HG02885 (cell line): ENCODE data around the gene GJB1.

Experiments
- ATAC-seq: cut with Tn5 transposase; IDR thresholded peaks from one replicate; pipeline ENCODE4 v1.9.1; 2021; ENCODE audit warnings: mild to moderate bottlenecking; ENCODE audit not compliant: unreplicated experiment, poor library complexity

The GJB1 gene

DNA sequence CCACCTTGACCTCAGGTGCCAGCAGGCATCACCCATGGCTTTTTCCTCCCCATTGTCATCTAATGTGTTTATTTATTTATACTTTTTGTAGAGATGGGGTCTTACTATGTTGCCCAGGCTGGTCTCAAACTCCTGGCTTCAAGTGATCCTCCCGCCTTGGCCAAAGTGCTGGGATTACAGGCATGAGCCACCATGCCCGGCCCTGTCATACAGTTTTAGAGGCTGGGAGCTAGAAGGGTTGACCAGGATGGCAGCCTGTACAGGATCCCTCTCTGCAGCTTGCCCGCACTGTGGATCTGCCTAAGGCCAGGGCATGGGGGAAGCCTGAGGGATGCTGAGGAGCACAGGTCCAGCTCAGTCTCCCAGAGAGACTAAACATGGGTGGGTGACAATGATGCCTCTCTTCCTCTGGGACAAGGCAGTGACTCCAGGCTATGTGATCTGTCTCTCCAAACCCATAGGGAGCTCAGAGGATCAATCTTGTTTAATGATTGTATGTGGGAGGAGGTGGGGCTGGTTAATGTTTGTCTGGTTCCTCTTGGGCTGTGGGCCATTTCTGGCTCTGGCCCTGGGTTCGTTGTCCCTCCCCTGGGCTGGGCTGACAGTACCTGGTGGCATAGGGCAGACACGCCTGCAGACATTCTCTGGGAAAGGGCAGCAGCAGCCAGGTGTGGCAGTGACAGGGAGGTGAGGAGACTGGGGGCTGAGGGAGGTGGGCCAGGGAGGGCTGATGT, 8.3 kb upstream of the GJB1 start:
- no peak for ATAC-seq

DNA sequence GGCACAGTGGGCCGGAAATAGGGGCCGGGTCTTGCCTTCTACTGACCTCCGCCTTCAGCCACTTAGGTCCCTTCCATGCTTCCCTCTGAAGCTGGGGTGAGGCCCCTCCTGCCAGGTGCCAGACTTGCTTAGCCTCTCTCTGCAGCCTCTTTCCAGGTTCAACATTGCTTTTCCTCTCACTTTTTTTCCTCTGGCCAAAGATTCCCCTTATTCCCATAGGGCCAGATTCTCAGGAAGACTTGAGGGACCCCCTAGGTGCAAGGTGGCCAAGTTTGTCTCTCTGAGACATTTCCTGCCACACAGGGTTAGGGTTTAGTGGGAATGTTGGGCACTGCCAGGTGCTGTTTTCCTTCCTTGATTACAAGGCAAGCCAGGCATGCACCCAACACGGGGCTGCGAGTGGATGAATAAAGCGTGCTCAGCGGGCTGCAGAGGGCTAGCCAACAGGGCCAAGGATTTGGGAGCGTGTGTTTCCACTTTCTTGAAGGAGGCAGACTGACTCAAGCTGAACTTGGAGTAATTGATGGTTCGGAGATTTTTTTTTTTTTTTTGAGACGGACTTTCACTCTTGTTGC, 7.6 kb upstream of the GJB1 start:
- ATAC-seq: no peak

DNA sequence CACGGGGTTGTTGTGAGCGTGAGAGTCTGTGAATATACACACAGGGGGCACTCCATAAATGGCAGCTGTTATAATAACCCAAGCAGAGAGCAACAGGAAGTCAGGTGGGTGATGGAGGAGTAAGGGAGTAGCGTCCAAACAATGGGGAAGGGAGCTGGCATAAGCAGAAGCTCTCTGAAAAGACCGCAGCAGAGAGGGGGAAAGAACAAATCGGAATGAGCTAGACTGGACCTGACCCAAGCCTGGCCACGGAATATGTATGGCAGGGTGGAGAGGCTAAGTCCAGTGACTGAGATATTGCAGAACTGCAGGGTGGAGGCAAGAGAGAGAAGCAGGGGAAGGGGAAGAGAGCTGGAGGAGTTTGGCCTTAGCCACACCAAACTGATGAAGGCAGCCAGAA, 6.5 kb upstream of the GJB1 start:
- ATAC-seq: no peak

DNA sequence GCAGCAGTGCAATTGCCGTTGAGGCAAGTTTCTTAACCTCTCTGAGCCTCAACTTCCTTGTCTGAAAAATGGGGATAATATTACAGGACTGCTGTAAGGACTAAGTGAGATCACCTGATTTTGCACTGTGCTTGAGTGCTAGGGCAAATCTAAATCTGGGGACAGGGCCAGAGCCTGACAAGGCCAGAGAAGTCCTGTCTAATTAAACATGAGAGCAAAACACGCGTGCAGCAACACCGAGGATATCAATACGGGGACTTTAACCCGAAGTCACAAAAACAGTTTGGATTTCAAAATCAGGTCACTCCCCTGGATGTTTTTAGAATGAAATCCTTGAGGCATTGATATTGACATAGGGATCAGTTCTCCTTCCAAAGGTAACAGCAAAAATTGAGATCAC, 5.7 kb upstream of the GJB1 start:
- ATAC-seq: no peak

DNA sequence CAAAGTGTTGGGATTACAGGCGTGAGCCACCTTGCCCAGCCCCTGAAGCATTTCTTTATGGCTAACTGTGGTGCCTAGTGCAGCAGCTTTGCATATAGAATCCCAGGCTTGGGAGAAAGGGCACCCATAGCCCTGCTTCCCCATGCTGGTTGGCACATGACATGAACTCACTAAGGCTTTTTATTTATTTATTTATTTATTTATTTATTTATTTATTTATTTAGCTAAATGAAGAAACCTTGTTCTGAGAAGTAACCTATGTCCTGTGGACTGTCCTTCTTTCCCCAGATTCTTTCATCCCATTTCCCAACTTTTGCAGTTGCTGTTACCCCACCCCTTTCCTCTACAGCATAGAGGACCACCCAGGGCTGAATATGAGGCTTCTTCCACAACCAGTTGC, 1.9 kb upstream of the GJB1 start:
- no peak for ATAC-seq

DNA sequence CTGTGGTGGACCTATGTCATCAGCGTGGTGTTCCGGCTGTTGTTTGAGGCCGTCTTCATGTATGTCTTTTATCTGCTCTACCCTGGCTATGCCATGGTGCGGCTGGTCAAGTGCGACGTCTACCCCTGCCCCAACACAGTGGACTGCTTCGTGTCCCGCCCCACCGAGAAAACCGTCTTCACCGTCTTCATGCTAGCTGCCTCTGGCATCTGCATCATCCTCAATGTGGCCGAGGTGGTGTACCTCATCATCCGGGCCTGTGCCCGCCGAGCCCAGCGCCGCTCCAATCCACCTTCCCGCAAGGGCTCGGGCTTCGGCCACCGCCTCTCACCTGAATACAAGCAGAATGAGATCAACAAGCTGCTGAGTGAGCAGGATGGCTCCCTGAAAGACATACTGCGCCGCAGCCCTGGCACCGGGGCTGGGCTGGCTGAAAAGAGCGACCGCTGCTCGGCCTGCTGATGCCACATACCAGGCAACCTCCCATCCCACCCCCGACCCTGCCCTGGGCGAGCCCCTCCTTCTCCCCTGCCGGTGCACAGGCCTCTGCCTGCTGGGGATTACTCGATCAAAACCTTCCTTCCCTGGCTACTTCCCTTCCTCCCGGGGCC, 1.2 kb downstream of the GJB1 start:
- no peak for ATAC-seq

DNA sequence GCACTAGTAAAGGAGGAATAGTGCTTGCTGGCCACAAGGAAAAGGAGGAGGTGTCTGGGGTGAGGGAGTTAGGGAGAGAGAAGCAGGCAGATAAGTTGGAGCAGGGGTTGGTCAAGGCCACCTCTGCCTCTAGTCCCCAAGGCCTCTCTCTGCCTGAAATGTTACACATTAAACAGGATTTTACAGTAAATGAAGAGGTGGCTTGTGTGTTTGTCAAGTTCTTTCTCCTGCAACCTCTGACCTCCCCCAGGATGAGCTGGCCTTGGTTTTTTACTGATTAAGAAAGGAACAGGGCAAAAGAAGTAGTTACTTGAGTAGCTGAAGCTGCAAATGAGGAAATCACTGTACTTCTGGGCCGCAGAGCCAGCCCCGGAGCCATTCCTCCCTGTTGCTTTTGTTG, 2.0 kb downstream of the GJB1 start:
- ATAC-seq: no peak

DNA sequence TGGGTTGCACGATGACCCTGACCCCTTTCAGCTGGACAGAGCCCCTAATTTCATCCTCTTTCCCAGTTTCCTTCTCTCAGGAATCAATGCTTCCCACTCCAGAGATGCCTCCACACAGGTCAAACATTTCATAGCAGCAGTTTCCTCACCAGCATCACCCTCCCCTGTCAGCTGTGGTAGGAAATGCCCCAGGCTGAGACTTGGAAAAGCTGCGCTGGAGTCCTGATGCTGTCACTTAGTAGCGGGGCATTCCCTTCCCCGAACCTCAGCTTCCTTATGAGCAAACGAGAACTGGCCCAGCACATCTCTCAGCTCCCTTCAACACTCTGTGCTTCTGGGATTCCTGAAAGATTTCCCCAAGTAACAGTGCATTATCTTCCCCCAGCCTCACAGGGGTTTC, 2.7 kb downstream of the GJB1 start:
- no peak for ATAC-seq

DNA sequence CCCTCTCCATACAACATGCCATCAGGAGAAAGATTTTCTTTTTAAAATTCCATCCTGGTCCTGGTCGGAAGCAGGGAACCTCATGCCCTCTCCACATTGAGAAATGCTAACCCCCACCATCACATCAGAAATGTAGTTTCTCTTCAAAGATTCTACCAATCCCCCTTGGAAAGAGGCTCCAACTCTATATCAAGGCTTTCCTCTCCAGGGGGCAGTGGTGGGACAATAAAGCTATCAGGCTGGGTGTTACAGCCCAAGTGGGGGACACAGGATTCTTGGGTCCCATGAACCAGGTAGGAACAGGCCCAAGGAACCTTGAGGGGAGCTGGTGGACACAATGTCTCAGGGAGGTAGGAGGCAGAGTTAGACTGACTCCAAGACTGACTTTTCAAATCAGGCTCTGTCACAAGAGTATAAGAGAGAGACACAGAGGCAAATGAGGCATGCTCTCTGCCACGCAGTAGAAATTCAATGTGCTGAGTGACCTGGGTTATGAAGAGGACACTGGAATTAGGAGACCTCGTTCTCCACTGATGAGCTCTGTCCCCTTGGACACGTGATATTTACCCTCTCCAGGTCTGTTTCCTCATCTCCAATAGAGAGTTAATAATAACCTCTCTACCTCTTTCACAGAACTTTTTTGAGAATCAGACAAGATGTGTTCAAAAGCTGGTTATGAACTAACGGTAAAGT, 4.5 kb downstream of the GJB1 start:
- ATAC-seq: no peak

DNA sequence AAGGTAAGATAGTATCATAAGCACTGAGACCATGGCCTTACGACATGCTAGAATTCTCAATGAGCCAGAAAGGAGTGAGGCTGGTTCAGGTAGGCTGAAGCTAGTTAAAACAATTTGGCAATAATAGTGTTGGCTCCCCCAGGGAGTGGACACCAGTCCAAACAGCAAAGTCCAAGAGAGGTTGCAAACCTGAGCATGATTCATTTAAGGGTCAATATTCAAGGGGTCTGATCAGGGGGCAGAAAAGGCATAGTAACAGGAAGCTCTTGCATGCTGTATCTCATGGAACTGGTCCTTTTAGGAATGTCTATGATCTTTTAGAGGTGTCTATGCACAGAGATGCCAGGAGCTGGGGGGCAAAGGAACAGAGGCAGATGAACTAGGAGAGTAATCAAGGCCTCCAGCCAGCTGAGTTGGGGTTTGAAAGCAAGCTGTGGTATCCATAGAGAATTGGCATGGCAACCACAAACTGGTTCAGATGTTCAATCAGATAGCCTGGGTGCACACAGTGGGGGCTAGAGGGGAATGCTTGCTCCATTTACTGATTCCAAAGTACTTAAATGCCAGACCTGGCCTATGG, 5.1 kb downstream of the GJB1 start:
- no peak for ATAC-seq

DNA sequence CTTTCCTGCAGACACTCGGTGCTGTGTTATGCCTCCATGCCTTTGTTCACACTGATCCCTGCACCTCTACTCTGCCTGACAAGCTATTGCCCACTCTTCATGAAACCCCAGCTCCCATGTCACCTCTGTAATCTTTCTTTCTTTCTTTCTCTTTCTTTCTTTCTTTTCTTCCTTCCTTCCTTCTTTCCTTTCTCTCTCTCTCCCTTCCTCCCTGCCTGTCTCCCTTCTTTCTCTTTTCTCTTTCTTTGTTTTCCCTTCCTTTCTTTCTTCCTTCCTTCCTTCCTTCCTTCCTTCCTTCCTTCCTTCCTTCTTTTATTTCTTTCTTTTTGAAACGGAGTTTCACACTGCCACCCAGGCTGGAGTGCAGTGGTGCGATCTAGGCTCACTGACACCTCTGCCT, 12.5 kb downstream of the GJB1 start:
- no peak for ATAC-seq

DNA sequence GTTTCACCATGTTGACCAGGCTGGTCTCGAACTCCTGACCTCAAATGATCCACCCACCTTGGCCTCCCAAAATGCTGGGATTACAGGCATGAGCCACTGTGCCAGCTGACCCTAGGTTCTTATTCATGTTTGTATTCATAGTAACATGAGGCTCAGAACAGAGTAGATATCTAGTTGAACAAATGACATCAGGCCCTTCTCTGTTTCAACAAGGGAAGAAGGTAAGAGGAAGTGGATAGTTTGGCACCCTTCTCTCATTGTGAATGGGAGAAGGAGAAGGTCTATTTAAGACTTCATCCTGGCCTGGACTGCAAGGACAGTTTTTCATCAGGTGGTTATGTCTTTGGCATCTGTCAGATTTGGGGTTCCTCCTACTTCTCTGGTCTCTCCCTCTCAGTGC, 13.8 kb downstream of the GJB1 start:
- ATAC-seq: no peak

DNA sequence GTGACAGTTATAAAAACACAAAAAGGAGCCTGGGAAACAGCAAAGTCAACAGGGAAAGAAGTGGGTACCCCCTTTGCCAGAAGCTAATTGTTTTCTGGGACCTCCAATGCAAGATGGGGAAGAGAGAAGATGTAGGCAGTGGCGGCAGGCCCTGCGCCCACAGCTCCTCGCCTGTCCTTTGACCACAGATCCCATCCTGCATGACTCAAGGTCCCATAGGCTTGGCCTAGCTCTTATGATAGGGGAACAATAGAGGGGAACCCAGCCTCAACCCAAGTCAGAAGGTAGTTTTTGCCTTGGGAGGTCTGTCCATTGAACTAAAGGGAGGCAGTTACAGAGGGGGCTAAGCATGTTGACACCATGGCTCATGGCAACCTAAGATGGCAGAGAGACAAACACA, 16.8 kb downstream of the GJB1 start:
- no peak for ATAC-seq

DNA sequence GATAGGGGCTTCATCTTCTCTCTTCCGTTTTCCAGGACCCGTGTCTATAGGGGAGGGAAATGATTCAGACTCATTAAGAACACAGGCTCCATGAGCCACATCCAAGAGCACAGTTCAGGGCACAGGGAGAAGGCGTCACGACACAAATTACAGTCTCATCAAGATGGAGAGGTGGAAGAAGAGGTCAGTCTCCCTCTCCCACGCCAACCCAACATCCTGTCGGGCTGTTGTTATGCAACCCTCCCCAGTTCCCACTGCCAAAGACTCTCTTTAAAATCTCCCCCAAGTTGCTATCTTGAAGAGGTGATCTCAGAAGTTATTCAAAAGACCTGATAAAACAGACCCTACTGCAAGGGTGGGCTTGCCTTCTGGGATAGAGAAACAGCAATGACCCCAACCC, 18.3 kb downstream of the GJB1 start:
- ATAC-seq: no peak

DNA sequence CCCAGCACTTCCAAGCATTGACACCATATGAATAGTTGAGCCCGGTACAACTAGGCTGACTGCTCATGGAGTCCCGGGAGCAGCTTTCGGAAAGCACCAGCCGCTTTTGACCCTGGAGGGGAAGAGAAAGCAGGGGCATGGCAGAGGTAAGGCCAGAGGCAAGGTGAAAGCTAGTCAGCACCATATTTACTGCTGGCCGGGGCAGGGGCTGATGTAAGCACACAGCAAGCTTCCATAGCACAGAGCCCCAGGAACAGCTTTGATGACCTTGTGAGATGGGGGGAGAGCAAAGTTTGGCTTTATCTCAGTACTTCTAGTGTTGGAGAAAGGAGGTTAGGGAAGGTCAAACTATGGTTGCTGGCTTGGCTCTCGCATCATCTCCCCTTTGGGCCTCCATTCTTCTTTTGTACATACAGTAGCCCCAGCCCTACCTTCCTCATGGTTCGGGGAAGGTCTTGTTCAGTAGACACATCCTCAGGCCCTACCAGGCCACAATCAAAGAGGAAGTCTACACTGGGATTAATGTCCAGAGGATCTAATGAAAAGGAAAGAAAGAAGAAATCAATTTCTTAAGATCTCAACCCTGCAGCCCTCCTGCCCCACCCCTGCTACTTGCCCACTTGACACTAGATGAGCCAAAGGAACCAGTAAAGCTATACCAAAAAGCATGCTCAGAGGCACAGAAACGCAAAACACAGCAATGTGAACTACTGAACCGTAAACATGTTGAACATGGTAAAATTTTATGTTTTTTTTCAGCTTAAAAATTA, 21.5 kb downstream of the GJB1 start:
- ATAC-seq: no peak

DNA sequence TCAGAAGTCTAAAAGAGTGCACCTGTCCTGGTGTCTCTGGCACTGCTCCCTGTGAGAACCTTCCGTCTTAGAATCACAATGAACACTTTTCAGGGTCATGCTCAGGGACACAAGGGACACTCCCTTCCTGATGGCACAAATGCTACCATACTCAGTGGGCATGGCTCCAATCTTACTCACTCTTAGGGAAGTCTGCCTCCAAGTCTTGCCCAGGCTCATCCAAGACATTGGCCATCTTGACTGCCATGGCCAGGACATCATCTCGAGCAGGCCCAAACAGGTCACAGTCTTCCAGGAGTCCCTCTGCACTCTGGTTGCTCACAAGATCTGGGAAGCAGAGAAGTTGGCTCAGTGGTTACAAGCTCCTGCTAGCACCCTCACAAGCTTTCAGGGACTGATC, 22.1 kb downstream of the GJB1 start:
- no peak for ATAC-seq

DNA sequence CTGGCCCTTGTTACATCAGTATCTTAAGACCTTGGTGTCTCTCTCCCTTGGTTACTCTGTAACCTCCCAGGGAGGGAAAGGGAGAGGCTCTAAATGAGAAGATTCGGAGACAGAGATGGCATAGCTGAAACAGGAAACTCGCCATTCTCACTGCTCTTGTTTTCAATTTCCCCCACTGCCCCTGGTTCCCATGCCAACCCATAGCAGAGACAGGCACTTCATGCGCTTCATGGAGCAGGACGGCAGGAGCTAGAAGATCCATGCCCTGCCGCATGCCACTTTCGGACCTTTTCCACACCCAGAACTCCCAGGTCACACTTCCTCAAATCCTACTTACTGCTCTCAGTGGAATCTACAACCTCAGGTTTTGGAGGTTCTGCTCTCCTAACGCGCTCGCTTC, 27.8 kb downstream of the GJB1 start:
- ATAC-seq: no peak

DNA sequence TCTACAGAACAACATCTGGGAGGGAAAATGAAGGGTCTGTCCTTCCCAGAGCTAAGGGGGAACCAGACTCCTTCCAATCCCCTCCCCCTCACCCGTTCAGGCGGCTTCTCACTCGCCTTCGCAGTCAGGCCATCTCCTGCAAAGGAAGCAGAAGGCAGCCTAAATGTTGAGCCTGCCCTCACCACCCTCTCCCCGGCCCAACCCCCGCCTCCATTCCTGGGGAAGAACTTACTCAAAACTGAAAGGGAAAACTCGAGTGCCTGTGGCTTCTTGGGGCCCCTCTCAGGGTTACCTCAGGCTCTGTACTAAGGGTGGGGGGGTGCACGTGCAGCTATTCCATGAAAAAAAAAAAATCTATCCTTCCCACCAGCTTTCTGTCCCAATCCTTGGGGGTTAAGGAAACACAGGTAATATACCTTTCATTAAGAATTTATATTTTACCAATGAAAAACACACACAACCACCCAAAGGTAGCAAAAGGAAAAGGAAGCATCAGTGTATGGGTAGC, 28.5 kb downstream of the GJB1 start:
- ATAC-seq: no peak

DNA sequence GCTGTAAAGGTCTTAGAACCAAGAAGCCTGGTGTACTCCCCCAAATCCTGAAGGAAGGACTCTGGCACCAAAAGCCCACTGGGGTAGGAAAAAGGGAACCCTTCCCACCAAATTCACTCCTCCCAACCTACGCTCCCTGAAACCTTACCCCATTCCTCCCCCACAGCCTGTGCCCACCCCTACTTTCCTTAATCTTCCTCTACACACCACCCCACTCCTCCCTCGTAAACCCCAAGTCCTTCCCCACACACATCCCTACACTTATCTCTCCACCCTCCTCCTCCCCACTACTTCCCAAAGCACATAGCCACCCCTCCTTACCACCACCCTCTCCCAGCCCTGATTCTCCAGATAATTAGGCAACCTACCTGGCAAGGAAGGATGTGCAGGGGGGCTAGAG, 29.2 kb downstream of the GJB1 start:
- ATAC-seq: no peak
